HG03103 (cell line): ENCODE data around the gene HOXC13.

Experiments
- ATAC-seq: cut with Tn5 transposase; IDR thresholded peaks from one replicate; pipeline ENCODE4 v1.9.1; 2021; ENCODE audit warnings: low read depth; ENCODE audit not compliant: unreplicated experiment

HOXC13 gene

DNA sequence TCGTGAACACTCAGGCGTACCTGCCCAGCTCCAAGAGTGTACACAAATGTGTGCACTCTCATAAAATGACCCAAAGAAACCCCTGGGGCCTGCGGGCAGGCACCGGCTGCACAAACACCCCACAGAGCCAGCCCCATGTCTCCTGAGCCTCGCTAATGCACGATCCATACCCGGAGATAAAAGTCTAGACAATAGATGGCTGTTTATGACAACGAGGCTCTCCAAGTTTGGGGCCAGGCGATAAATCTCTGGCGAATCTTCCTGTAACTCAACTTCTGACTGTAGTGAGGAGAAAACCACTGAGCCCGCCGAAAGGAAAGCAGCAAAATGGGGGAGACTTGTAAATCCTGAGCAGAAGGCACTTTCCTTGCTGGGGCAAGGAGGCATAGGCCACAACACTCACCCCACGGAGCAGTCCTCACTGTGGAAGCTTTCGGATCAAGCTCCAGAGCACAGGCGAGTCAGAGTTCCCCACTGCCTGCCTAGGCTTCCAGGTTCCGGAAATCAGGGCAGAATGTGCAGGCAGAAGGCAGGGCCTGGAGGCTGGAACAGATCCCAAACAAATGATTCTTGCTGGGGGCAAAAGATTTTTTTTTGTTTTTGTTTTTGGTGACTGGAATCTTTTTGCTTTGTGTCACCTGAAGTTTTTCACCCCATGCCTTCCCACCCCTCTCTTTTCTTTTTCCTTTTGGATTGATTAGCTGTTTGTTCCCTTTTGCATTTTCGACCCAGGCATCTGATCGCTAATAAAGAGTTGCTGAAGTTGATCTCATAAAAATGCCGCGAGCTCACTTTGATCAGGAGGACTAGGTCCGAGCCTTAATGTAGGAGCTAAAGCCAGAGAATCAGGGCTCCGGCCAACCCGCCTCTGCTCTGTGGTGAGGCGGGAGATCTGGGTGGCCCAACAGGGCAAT is 29.8 kb downstream of the HOXC13 start:
- no peak for ATAC-seq

- ATAC-seq = no peak
These were observed 31.1 kb downstream of the HOXC13 start for GRCh38 chr12:53969588-53970259.

DNA sequence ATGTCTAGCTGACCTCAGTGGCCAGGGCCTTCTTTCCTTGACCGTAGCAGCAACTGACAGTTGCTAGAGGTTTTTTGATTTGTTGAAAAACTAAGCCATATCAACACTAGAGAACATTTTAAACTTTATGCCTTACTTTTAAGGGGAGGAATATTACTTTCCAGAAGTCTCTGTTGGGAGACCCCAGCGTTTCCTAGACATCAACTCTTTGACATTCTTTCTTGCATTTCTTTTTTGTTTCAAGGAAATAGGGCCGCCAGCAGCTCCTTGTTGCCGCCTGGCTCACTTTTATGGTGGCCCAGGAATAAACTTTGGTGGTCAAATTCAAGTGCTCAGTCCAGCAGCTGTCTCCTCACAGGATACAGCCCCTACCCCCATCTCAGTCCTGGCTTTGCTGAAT is 31.8 kb downstream of the HOXC13 start:
- ATAC-seq = no peak

- no peak for ATAC-seq
These were observed 32.5 kb downstream of the HOXC13 start for GRCh38 chr12:53971129-53971528.

DNA sequence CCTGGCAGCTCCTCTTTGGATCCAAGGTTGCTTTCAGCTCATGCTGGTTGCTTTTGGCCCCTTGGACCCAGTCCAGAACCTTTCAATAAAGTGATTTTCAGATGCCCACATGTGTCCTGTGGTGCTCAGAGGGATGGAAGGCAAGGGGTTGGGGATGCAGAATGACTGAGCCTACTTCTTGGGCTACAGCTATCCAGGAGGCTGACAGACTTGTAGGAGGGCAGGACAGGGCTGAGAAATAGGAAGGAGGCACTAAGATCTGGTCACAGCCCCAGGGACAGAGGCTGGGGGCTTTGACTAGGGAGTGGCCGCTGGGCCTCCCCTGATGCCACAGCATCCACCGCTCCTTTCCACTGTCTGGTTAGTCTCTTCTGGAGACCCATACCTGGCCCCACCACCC is 33.1 kb downstream of the HOXC13 start:
- no peak for ATAC-seq

GRCh38 chr12:53972152-53972702 is 33.6 kb downstream of the HOXC13 start:
- ATAC-seq = no peak

DNA sequence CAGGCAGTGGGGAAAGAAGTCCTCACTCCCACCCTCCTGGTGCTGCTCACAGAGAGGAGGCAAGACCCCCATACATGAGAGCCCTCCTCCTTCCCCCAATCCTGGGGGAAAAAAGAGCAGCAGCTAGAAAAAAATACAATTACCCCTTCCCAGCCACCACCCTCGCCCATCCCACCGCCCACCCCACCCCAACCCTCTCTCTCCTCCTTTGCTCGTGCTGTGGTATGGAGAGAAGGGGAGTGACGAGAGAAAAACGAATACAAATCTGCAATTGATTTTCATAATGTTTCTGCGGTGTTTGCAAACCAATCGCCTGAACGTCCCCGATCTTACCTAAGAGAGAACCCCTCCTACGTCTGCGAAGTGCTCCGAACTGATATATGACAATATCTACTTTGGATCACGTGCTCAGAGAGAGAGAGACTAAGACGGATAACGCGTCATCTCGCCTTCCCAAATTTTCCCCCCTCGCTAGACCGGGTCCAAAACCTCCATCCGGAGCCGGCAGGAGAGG is 34.1 kb downstream of the HOXC13 start, which contains the start of gene HOXC11:
TSS of gene HOXC11 (plus strand) at position 405 of the 514 bp plus-strand sequence. CDS start 116 bp downstream, outside the sequence.
- ATAC-seq = no peak

- no peak for ATAC-seq
These were observed 34.8 kb downstream of the HOXC13 start for GRCh38 chr12:53973236-53974042.

DNA sequence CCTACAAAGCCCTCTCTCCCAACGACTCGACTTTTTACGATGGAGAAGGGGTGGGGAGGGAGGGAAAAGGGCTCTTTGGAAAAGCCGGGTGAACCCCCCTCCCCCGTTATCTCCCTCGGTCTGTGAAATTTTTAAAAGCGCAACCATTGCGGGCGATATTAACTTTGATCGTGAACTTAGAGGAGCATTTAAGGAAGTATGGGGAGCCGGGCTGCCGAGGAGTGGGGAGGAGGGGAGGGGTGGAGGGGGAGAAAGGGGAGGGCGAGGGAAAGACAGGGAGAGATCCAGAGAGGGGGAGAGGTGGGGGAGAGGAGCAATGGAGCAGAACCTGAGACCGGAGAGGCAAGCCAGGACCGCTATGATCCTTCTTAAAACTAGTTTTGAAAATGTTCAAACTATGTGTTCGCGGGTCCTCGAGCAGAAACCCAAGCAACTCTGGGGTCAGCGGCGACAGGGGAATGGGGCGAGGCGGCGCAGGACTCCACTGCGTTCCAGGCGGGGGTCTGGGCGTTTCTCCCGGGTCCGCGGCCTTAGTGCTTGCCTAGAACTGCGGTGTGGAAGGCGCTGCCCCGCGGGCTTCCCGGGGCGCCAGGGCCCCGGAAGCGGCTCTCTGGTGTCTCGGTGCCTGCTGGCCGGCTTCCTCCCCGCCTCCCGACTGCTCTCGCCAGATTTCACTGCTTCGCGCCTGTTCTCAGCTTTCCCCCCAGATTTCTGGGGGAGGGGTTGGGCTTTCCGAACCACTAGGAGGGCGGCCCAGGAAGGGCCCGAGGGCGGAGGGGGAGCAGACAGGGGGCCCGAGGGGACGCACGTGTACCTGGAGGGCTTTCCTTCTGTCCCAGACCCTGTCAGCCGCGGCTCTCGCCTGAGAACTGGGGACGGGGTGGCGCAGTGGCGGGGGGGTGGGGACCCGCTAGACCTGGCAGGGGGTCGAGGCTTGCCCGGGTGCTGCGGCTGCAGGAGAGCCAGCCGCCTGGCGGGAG is 35.7 kb downstream of the HOXC13 start, which contains the start of gene HOTAIR:
TSS of gene HOTAIR (minus strand) at position 871 of the 980 bp plus-strand sequence.
- ATAC-seq = no peak

DNA sequence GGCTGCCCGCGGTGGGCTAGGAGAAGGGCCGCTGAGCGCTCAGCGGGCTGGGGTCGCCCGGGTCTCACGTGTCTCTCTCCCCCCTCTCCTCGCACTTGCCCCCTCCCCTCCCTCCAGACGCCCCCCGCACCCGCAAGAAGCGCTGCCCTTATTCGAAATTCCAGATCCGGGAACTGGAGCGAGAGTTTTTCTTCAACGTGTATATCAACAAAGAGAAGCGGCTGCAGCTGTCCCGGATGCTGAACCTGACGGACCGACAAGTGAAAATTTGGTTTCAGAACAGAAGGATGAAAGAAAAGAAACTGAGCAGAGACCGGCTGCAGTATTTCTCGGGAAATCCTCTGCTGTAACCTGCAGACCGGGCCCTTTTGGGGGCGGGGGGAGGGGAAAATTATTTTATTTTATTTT is 36.4 kb downstream of the HOXC13 start:
- no peak for ATAC-seq

- ATAC-seq = no peak
These were observed 37.0 kb downstream of the HOXC13 start for GRCh38 chr12:53975479-53976152.

DNA sequence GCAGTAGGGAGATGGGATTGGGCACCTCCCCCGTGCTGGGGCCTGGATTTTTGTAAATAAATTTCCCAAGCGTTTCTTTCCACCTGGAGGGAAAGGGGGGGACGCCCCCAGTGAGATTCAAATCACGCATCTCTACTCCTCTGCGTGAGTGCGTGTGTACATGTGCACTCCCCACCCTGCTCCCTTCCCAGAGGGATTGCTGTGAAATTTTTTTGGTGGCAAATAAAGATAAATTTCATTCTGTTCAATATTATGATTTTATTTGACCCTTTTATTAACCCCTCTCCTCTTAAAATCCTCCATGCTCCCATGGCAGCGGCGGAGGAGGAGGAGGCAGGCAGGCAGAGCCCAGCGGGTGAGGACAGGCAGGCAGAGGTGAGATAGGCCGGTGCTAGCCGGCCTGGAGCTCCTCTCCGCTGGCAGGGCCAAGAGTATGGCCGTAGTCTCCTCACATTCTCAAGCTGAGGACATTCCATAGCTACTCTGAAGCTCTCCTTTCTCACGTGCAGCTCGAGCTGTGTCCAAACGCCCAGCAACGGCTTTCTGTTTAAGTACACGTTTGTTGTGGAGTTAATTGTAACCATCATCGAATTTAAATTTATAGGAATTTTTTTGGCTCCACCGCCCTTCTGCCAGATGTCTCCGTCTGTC is 37.7 kb downstream of the HOXC13 start:
- no peak for ATAC-seq

GRCh38 chr12:53976823-53977595 is 38.4 kb downstream of the HOXC13 start:
- no peak for ATAC-seq

DNA sequence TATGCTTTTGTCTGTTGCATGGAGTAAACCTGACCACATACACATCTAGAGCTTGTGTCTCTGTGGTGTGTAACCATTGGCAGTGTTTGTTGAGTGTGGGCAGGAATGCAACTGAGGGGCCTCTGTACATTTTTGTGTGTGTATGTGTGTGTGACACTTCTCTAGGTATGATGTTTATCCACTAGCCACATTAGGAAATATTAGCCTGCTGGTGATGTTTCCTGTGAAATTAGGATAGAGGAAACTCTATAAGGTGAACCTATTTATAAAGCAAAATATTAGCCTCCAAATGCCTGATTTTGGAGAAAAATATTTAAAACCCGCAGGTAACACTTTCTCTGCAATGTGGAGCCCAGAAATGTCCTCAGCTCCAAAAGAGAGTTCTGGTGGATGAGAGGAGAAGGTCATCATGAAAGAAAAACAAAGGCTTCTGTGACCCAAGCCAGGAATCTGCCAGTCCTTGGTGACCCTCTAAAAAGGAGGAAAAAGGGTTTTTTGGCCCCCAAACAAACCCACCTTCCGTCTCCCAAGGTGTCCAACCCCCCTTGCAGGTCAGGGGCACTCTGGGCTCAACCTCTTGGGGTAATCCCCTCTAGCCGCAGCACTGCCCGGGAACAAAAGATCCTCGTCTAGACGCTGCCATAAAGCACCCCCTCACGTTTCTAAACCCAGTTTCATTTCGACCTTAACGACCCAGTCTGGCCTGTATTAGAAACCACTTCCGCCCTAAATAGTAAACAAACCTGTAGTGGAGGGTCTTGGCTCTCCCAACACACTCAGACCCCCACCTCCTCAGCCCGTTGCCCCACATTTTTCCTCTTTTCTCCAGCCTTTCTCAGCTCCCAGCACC is 39.2 kb downstream of the HOXC13 start:
- ATAC-seq = no peak

GRCh38 chr12:53978477-53979356 is 40.1 kb downstream of the HOXC13 start:
- no peak for ATAC-seq
